GM12874 (cell line): ENCODE results near the gene FARS2.

Experiments used
- CTCF ChIP-seq: IDR thresholded peaks from 2 replicates; pipeline ENCODE4 v1.5.1; 2011; ENCODE audit warnings: low read depth, mild to moderate bottlenecking, control low read depth, low read length, moderate library complexity; ENCODE audit not compliant: insufficient read depth

FARS2 gene

GRCh38 chr6:5302220-5302946 lies 41.1 kb downstream of the FARS2 start:
- TF ChIP-seq CTCF, result no peak

- peak; percentile 90 for TF ChIP-seq CTCF
Measured at GRCh38 chr6:5302995-5303622, 41.8 kb downstream of the FARS2 start.

GRCh38 chr6:5303682-5304081 lies 42.4 kb downstream of the FARS2 start:
- no peak for TF ChIP-seq CTCF

- TF ChIP-seq CTCF, result no peak
Measured at GRCh38 chr6:5305968-5306626, 44.8 kb downstream of the FARS2 start.

GRCh38 chr6:5307058-5307457 lies 45.7 kb downstream of the FARS2 start:
- TF ChIP-seq CTCF, result no peak

GRCh38 chr6:5308066-5308465 lies 46.8 kb downstream of the FARS2 start:
- no peak for TF ChIP-seq CTCF

- TF ChIP-seq CTCF, result no peak
Measured at GRCh38 chr6:5314191-5314865, 53.0 kb downstream of the FARS2 start.
